ENCODE data around the gene NUBP2. TPM values are rescaled to one million over a fixed set of nuclear protein-coding genes. Genes with fewer than 3 reads are reported as not detected.
A peak's percentile ranks its signal among the peaks of the same experiment; 100 is the strongest.

Gene NUBP2
- total RNA-seq, 1 experiment from 2014 or later = 103 TPM

- Histone ChIP-seq H3K9me3 (ENCODE audit: control insufficient read depth in 1 of 2, insufficient read depth in 1 of 2, low read depth in 1 of 2, low read length in 2 of 2) (no peaks in the 10 kb centered on the region), H3K36me3 (ENCODE audit: control insufficient read depth in 1 of 2, insufficient read depth in 2 of 2, low read length in 2 of 2) (no peaks in the 10 kb centered on the region), H3K9ac (ENCODE audit: low read length) (no peak overlapping the region), H3K27me3 (ENCODE audit: insufficient read depth, low read length) (no peaks in the 10 kb centered on the region), H3K4me1 (ENCODE audit: control insufficient read depth in 1 of 2, insufficient read depth in 2 of 2, low read length in 2 of 2) (peaks cover 6 to 10% of the 10 kb centered on the region in 2 experiments; a peak in 3 of 4 replicates), H4K20me1 (ENCODE audit: insufficient read depth) (no peaks in the 10 kb centered on the region), H3K9me2 (ENCODE audit: insufficient read depth) (no peaks in the 10 kb centered on the region), H3K4me2 (ENCODE audit: low read length) (no peak overlapping the region), H3K27ac (ENCODE audit: low read depth, low read length) (no peak overlapping the region), H3K79me2 (ENCODE audit: insufficient read depth, low read length) (no peaks in the 10 kb centered on the region), H3K4me3 (replicated peaks in 1 of 2; ENCODE audit: low read depth in 1 of 2, low read length in 2 of 2) (no peak overlapping the region), H2AFZ (ENCODE audit: low read depth, low read length, poor library complexity, severe bottlenecking) (no peak overlapping the region)
- CTCF ChIA-PET = no interaction called here
- POLR2A ChIA-PET = no interaction called here
- intact Hi-C loops (cut with micrococcal nuclease) = no loop called here
- no peak for TF ChIP-seq JUND (IDR thresholded peaks at IDR 0.05)
- TF ChIP-seq EGR1 (IDR thresholded peaks at IDR 0.05; ENCODE audit: low read depth) = no peak
- ATAC-seq (no peak), DNase-seq (ENCODE audit: low read depth, low spot score) (no peak)
- no TSS peak for BruUV-seq (replicated peaks)
- RAD21 ChIA-PET (ENCODE audit: low non-redundant PET in 1 of 2, low total read pairs in 2 of 2, uncharacterized antibody in 2 of 2, unreplicated experiment in 2 of 2) = no interaction called here
Observed at GRCh38 chr16:1808691-1809090, 25.9 kb downstream of the NUBP2 start.

GRCh38 chr16:1809281-1809801, 26.6 kb downstream of the NUBP2 start:
- Histone ChIP-seq H3K4me2 (ENCODE audit: low read length) (no peak overlapping the region), H3K79me2 (ENCODE audit: insufficient read depth, low read length) (no peaks in the 10 kb centered on the region), H3K27me3 (ENCODE audit: insufficient read depth, low read length) (no peaks in the 10 kb centered on the region), H3K4me3 (replicated peaks in 1 of 2; ENCODE audit: low read depth in 1 of 2, low read length in 2 of 2) (no peak overlapping the region), H2AFZ (ENCODE audit: low read depth, low read length, poor library complexity, severe bottlenecking) (no peak overlapping the region), H3K9me2 (ENCODE audit: insufficient read depth) (no peaks in the 10 kb centered on the region), H3K36me3 (ENCODE audit: control insufficient read depth in 1 of 2, insufficient read depth in 2 of 2, low read length in 2 of 2) (no peaks in the 10 kb centered on the region), H3K9me3 (ENCODE audit: control insufficient read depth in 1 of 2, insufficient read depth in 1 of 2, low read depth in 1 of 2, low read length in 2 of 2) (no peaks in the 10 kb centered on the region), H3K9ac (ENCODE audit: low read length) (no peak overlapping the region), H4K20me1 (ENCODE audit: insufficient read depth) (no peaks in the 10 kb centered on the region), H3K27ac (ENCODE audit: low read depth, low read length) (no peak overlapping the region), H3K4me1 (ENCODE audit: control insufficient read depth in 1 of 2, insufficient read depth in 2 of 2, low read length in 2 of 2) (peaks cover 6 to 10% of the 10 kb centered on the region in 2 experiments; a peak in 3 of 4 replicates)
- no peak for DNase-seq (ENCODE audit: low read depth, low spot score)
- intact Hi-C loops (cut with micrococcal nuclease) = no loop called here
- no TSS peak for BruUV-seq (replicated peaks)
- peak; percentile 81 for ATAC-seq
- ChIA-PET CTCF (no interaction called here), RAD21 (ENCODE audit: low non-redundant PET in 1 of 2, low total read pairs in 2 of 2, uncharacterized antibody in 2 of 2, unreplicated experiment in 2 of 2) (no interaction called here), POLR2A (no interaction called here)
- no peak for TF ChIP-seq ZFX (IDR thresholded peaks at IDR 0.05)
- no peak for TF ChIP-seq EGR1 (IDR thresholded peaks at IDR 0.05; ENCODE audit: low read depth)
- TF ChIP-seq EZH2phosphoT487 (IDR thresholded peaks at IDR 0.05; ENCODE audit: borderline replicate concordance) = no peak
- TF ChIP-seq EZH2 (IDR thresholded peaks at IDR 0.05) = no peak
